ENCODE measurements around the gene CLDN24.

CLDN24 gene

GRCh38 chr4:183320211-183321059 is 1.8 kb downstream of the CLDN24 start, which contains the start of gene CLDN22:
CLDN22 (minus strand) TSS chr4:183320276; CDS start chr4:183320218, 58 bp downstream.
- TF ChIP-seq TAF1 (IDR thresholded peaks at IDR 0.05; ENCODE audit: borderline replicate concordance, insufficient read depth, low read length) = no peak
- no peak for TF ChIP-seq POLR2AphosphoS5 (IDR thresholded peaks at IDR 0.05; ENCODE audit: low read depth, low read length)
- TF ChIP-seq SIN3A (IDR thresholded peaks at IDR 0.05; ENCODE audit: borderline replicate concordance, insufficient read depth, low read length) = no peak
- no peak for TF ChIP-seq FOXP2 (optimal IDR thresholded peaks at IDR 0.05; ENCODE audit: borderline replicate concordance, extremely low read depth, extremely low read length, insufficient read depth)
- no peak for TF ChIP-seq REST (IDR thresholded peaks at IDR 0.05; ENCODE audit: insufficient read depth in 1 of 2, low read depth in 2 of 2, low read length in 2 of 2)

GRCh38 chr4:183318656-183319055 is 3.6 kb downstream of the CLDN24 start:
- TF ChIP-seq FOXP2 (optimal IDR thresholded peaks at IDR 0.05; ENCODE audit: borderline replicate concordance, extremely low read depth, extremely low read length, insufficient read depth) (no peak), TAF1 (IDR thresholded peaks at IDR 0.05; ENCODE audit: borderline replicate concordance, insufficient read depth, low read length) (no peak)

GRCh38 chr4:183314806-183315205 is 7.4 kb downstream of the CLDN24 start:
- TF ChIP-seq REST (IDR thresholded peaks at IDR 0.05; ENCODE audit: insufficient read depth in 1 of 2, low read depth in 2 of 2, low read length in 2 of 2) (no peak), SIN3A (IDR thresholded peaks at IDR 0.05; ENCODE audit: borderline replicate concordance, insufficient read depth, low read length) (no peak)

GRCh38 chr4:183314336-183314735 is 7.9 kb downstream of the CLDN24 start:
- TF ChIP-seq FOXP2 (optimal IDR thresholded peaks at IDR 0.05; ENCODE audit: borderline replicate concordance, extremely low read depth, extremely low read length, insufficient read depth) (no peak), POLR2AphosphoS5 (IDR thresholded peaks at IDR 0.05; ENCODE audit: low read depth, low read length) (no peak), TAF1 (IDR thresholded peaks at IDR 0.05; ENCODE audit: borderline replicate concordance, insufficient read depth, low read length) (no peak), REST (IDR thresholded peaks at IDR 0.05; ENCODE audit: insufficient read depth in 1 of 2, low read depth in 2 of 2, low read length in 2 of 2) (no peak), SIN3A (IDR thresholded peaks at IDR 0.05; ENCODE audit: borderline replicate concordance, insufficient read depth, low read length) (no peak)

GRCh38 chr4:183312841-183313240 is 9.4 kb downstream of the CLDN24 start:
- TF ChIP-seq POLR2AphosphoS5 (IDR thresholded peaks at IDR 0.05; ENCODE audit: low read depth, low read length) = no peak
- no peak for TF ChIP-seq FOXP2 (optimal IDR thresholded peaks at IDR 0.05; ENCODE audit: borderline replicate concordance, extremely low read depth, extremely low read length, insufficient read depth)
- TF ChIP-seq REST (IDR thresholded peaks at IDR 0.05; ENCODE audit: insufficient read depth in 1 of 2, low read depth in 2 of 2, low read length in 2 of 2) = no peak
- TF ChIP-seq TAF1 (IDR thresholded peaks at IDR 0.05; ENCODE audit: borderline replicate concordance, insufficient read depth, low read length) = no peak
- TF ChIP-seq SIN3A (IDR thresholded peaks at IDR 0.05; ENCODE audit: borderline replicate concordance, insufficient read depth, low read length) = no peak
